ENCODE results near the gene SHQ1. TPM values are rescaled to one million over a fixed set of nuclear protein-coding genes. Genes with fewer than 3 reads are reported as not detected.

Gene SHQ1
- total RNA-seq = 28.8 TPM

DNA sequence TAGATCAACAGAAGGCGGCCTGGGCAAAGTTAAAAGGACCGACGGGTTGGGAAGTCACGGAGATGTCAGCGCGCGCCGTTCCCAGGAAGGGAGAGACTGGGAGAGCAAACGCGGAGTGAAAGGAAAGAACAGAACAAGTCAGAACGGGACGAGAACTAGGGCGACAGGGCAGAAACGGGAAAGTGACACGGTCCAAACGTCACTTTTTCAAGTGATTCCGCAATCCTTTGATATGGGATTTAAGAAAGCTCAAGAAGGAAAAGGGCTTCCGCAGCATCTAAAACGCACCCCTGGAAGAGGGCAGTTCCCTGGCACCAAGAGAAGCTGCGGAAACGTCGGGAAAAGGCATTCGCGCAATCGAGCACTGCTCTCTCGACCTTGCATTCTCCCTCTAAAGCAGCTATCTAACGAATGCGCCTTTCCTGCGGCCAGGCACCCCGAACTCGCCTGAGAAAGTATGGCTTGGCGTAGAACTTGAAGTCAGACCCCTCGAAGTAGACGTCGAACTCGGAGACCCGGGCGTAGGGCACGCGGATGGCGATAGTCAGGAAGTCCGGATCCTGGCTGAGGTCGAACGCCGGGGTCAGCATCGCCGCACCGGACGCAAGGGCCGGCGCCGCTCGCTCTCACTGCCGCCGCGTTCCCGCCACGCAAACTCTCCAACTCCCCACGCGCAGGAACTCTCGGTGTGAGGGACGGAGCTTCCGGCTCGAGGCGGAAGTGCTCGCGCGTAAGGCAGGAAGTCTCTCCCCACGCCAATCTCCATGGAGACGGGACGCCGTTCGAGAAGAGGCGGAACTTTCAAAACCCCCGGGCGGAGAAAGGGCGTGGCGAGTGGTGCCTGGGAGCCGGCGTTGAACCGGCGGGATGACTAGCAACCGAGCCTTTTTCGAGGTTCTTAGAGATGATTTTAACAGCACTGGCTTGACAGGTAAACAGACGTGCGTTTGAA is at the start of gene SHQ1:
SHQ1 (minus strand) TSS at position 695 of the 952 bp plus-strand sequence; CDS start at position 590, 105 bp downstream.

DNA sequence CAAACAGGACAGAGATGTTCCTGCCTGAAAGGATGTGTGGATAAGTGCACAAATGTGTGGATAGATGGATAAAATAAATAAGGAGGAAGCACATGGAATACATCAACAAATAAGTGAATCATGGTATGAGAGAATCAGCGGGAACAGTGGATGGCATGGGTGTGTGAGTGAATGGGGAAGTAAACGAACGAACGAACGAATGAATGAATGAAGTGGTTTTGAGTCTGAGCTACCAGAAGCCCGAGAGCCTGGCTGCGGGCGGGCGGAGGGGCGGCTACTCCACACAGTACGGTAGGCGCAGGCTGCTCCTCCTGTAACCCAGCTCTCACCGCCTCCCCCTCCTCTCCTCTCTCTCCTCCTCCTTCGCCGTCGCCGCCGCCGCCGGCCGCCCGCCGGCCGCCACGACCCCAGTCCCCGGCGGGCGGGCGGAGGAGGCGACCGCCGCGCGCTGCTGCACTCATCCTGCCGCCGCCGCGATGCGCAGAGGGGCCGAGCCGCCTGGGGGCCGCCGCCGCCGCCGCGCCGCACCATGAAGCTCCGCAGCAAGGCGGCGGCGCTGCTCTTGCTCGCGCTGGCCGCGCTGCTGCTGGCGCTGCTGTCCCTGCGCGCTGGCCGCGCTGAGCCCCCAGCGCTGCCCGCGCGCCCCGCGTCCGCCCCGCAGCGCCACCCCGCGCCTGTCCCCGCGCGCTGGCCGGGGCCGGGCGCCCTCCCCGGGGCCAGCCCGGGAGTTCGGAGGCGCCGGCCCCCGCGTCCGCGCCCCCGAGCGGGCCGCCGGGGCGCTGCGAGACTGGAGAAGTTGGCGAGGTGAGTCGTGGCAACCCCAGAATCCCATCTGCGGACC is 39.7 kb upstream of the SHQ1 start, which contains the start of gene GXYLT2:
GXYLT2 (plus strand) TSS at position 342 of the 841 bp plus-strand sequence; CDS start at position 530, 188 bp downstream.

Other genes starting within 250 kb of the SHQ1 start
- 26.6 TPM for gene GXYLT2, start 39.6 kb upstream of the SHQ1 start, total RNA-seq
- 60.4 TPM for gene PPP4R2, start 148.4 kb upstream of the SHQ1 start, total RNA-seq
- gene EBLN2, start 213.2 kb upstream of the SHQ1 start, total RNA-seq = 12.1 TPM

Data from metanephros (tissue), 1 donor.